Body of pancreas (tissue), 4 donors: ENCODE data around the gene TMCC2.

Experiments used
- POLR2A ChIP-seq, 3 donors: fragments of 450-650 bp; IDR thresholded peaks; one replicate each; pipeline ENCODE4 v1.6.1; 2016; ENCODE audit warnings: antibody characterized with exemption in 3 of 3, mild to moderate bottlenecking in 2 of 3
- TF ChIP-seq, protein P1 (sequence below), 7 experiments: fragments of 450-650 bp in 4 of 7; fragments of 200-600 bp in 3 of 7; sonication (generic) in 3 of 7; IDR thresholded peaks; one replicate each; pipeline ENCODE4 v1.5.1; 2016 to 2019; ENCODE audit warnings: antibody characterized with exemption in 7 of 7

DNA sequence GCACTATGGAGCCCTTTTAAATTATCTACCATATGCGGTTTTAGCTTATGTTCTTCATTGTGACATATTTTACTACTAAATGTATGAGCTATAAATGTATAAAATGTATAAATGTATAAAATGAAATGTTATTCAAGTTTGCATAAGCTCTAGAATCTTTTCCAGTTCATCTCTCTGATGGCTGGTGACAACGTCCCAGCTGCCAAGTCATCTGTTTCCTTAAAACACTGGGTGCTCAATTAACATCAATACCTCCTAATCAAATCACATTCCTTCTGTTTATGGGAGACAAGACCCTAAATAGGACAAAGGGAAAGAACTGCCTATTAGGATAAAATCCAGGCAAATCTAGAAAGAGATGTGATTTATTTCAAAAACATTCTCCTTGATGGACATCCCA is 39.1 kb upstream of the TMCC2 start:
- TF ChIP-seq, protein P1, sequence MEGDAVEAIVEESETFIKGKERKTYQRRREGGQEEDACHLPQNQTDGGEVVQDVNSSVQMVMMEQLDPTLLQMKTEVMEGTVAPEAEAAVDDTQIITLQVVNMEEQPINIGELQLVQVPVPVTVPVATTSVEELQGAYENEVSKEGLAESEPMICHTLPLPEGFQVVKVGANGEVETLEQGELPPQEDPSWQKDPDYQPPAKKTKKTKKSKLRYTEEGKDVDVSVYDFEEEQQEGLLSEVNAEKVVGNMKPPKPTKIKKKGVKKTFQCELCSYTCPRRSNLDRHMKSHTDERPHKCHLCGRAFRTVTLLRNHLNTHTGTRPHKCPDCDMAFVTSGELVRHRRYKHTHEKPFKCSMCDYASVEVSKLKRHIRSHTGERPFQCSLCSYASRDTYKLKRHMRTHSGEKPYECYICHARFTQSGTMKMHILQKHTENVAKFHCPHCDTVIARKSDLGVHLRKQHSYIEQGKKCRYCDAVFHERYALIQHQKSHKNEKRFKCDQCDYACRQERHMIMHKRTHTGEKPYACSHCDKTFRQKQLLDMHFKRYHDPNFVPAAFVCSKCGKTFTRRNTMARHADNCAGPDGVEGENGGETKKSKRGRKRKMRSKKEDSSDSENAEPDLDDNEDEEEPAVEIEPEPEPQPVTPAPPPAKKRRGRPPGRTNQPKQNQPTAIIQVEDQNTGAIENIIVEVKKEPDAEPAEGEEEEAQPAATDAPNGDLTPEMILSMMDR (IDR thresholded peaks at IDR 0.05) = no peak
- TF ChIP-seq POLR2A (IDR thresholded peaks at IDR 0.05) = no peak
